ELR (cell line): ENCODE results near the gene MEX3D.

Source experiments
- DNase-seq: peaks from one replicate; pipeline ENCODE4 v3.0.0-alpha.2; 2015; ENCODE audit warnings: low read depth

The MEX3D gene

GRCh38 chr19:1568320-1569019, at the start of gene MEX3D:
Gene MEX3D (minus strand): TSS chr19:1568325. CDS start chr19:1568058, 267 bp downstream.
- peak; percentile 83 for DNase-seq

GRCh38 chr19:1616875-1617274, 48.8 kb upstream of the MEX3D start:
- no peak for DNase-seq

- DNase-seq: peak; percentile 69
These were observed 48.3 kb upstream of the MEX3D start for GRCh38 chr19:1616396-1616795.

- DNase-seq: no peak
These were observed 47.1 kb upstream of the MEX3D start for GRCh38 chr19:1615156-1615765.

- DNase-seq: no peak
These were observed 45.9 kb upstream of the MEX3D start for GRCh38 chr19:1613808-1614570.

- DNase-seq: no peak
These were observed 45.0 kb upstream of the MEX3D start for GRCh38 chr19:1613146-1613545.

- no peak for DNase-seq
These were observed 44.3 kb upstream of the MEX3D start for GRCh38 chr19:1612114-1613086.

- no peak for DNase-seq
These were observed 43.2 kb upstream of the MEX3D start for GRCh38 chr19:1611353-1611752.

GRCh38 chr19:1610579-1610978, 42.5 kb upstream of the MEX3D start:
- no peak for DNase-seq

- no peak for DNase-seq
These were observed 41.8 kb upstream of the MEX3D start for GRCh38 chr19:1609680-1610474.

GRCh38 chr19:1609103-1609396, 40.9 kb upstream of the MEX3D start:
- no peak for DNase-seq

GRCh38 chr19:1608359-1609102, 40.4 kb upstream of the MEX3D start:
- peak; percentile 45 for DNase-seq

- DNase-seq: no peak
These were observed 38.1 kb upstream of the MEX3D start for GRCh38 chr19:1606138-1606651.

- DNase-seq: peak; percentile 97
These were observed 37.4 kb upstream of the MEX3D start, which contains the start of gene UQCR11 for GRCh38 chr19:1605236-1606137. Gene UQCR11 (minus strand): TSS chr19:1605462. CDS start chr19:1605409, 53 bp downstream.

- no peak for DNase-seq
These were observed 34.1 kb upstream of the MEX3D start for GRCh38 chr19:1602091-1602707.

- DNase-seq: peak; percentile 27
These were observed 33.5 kb upstream of the MEX3D start for GRCh38 chr19:1601613-1602064.

GRCh38 chr19:1599460-1599846, 31.3 kb upstream of the MEX3D start:
- DNase-seq: no peak

- DNase-seq: no peak
These were observed 30.8 kb upstream of the MEX3D start for GRCh38 chr19:1598777-1599459.
